Gastroesophageal sphincter (tissue), 4 donors: ENCODE measurements around the gene RERE. TPM values are rescaled to one million over a fixed set of nuclear protein-coding genes. Genes with fewer than 3 reads are reported as not detected.
A peak's percentile ranks its signal among the peaks of the same experiment; 100 is the strongest.

Experiments
- ATAC-seq: fragments of 150-250 bp; one replicate; pipeline ENCODE4 v1.9.1; 2016; ENCODE audit warnings: mild to moderate bottlenecking, moderate library complexity
- H3K27ac ChIP-seq, 4 donors: fragments of 200-600 bp; sonication (generic) in 3 of 4; 1 replicate in 3 of 4; 2 replicates in 1 of 4; pipeline ENCODE4 v1.5.1; 2016 to 2019
- H3K27me3 ChIP-seq: fragments of 200-600 bp; sonication (generic); one replicate; pipeline ENCODE4 v1.5.1; 2019
- H3K36me3 ChIP-seq, 2 donors: fragments of 200-600 bp; sonication (generic); one replicate each; pipeline ENCODE4 v1.5.1; 2019; ENCODE audit warnings: control low read depth in 1 of 2
- H3K4me1 ChIP-seq, 3 donors: fragments of 200-600 bp; sonication (generic); 1 replicate in 2 of 3; 2 replicates in 1 of 3; pipeline ENCODE4 v1.5.1; 2016 to 2019; ENCODE audit warnings: control low read depth in 2 of 3
- H3K4me3 ChIP-seq, 2 donors: fragments of 200-600 bp; sonication (generic); one replicate each; pipeline ENCODE4 v1.5.1; 2019; ENCODE audit warnings: mild to moderate bottlenecking in 1 of 2, moderate library complexity in 1 of 2
- H3K9me3 ChIP-seq, 3 donors: fragments of 200-600 bp; sonication (generic); one replicate each; pipeline ENCODE4 v1.5.1; 2017 to 2019; ENCODE audit warnings: control low read depth in 2 of 3
- CTCF ChIP-seq, 4 experiments: fragments of 200-600 bp in 2 of 4; fragments of 450-650 bp in 2 of 4; sonication (generic) in 1 of 4; IDR thresholded peaks; one replicate each; pipeline ENCODE4 v1.5.1; 2017 to 2019; ENCODE audit warnings: antibody characterized with exemption in 4 of 4, mild to moderate bottlenecking in 2 of 4, moderate library complexity in 2 of 4
- EP300 ChIP-seq: sonication (generic); formaldehyde crosslinking; IDR thresholded peaks from one replicate; pipeline ENCODE4 v1.6.1; 2017; ENCODE audit warnings: antibody characterized with exemption, mild to moderate bottlenecking
- POLR2A ChIP-seq, 2 donors: fragments of 450-650 bp; IDR thresholded peaks; one replicate each; pipeline ENCODE4 v1.6.1; 2017; ENCODE audit warnings: antibody characterized with exemption in 2 of 2, mild to moderate bottlenecking in 2 of 2, moderate library complexity in 1 of 2
- POLR2AphosphoS5 ChIP-seq: sonication (generic); formaldehyde crosslinking; IDR thresholded peaks from one replicate; pipeline ENCODE4 v1.6.1; 2017; ENCODE audit warnings: antibody characterized with exemption
- WGBS, 2 donors: methylation state at CpG; one replicate each; pipeline ENCODE4 v1.1.5; 2018; ENCODE audit warnings: low coverage in 1 of 2; 5-methylcytosine and 5-hydroxymethylcytosine counted together
- total RNA-seq, 4 donors: library from RNA; depleted of rRNA; stranded (reverse); fragments of >200 nt; gene quantifications; one replicate each; pipeline ENCODE4 v1.1.0, GENCODE V29; 2016

RERE gene
- total RNA-seq, 4 donors from 2014 or later = 112 to 212 (median 139) TPM

GRCh38 chr1:8671306-8671917 is 146.0 kb downstream of the RERE start:
- no peaks in the 10 kb centered on the region for H3K9me3 ChIP-seq
- no peak overlapping the region for H3K4me3 ChIP-seq
- H3K36me3 ChIP-seq = no peaks in the 10 kb centered on the region
- peaks cover 18 to 87% (median 33%) of the 10 kb centered on the region in 3 donors for H3K4me1 ChIP-seq
- no peaks in the 10 kb centered on the region for H3K27me3 ChIP-seq
- H3K27ac ChIP-seq = peak overlapping the region in 1 of 4 donors; percentile 30
- peak; percentile 63 for ATAC-seq
- TF ChIP-seq POLR2AphosphoS5 = peak; percentile 63
- TF ChIP-seq POLR2A (IDR thresholded peaks at IDR 0.05) = no peak
- TF ChIP-seq EP300 = no peak
- peak; percentile 71 to 88 (median 82) for TF ChIP-seq CTCF (IDR thresholded peaks at IDR 0.05)
- 16 to 22% methylated on average over 8 of the region's 8 CpGs for WGBS, 2 donors

GRCh38 chr1:8670371-8670818 is 147.0 kb downstream of the RERE start:
- Histone ChIP-seq H3K36me3 (no peaks in the 10 kb centered on the region), H3K27me3 (no peaks in the 10 kb centered on the region), H3K9me3 (no peaks in the 10 kb centered on the region), H3K27ac (peak overlapping the region in 2 of 4 donors; percentile 30 to 36), H3K4me1 (peaks cover 18 to 90% (median 39%) of the 10 kb centered on the region in 3 donors), H3K4me3 (no peak overlapping the region)
- ATAC-seq = peak; percentile 21
- WGBS, 2 donors = 63 to 78% methylated on average over 2 of the region's 2 CpGs
- TF ChIP-seq POLR2AphosphoS5 = no peak

- peaks cover 23 to 90% (median 39%) of the 10 kb centered on the region in 3 donors for H3K4me1 ChIP-seq
These were observed 147.7 kb downstream of the RERE start for GRCh38 chr1:8669606-8670335.

DNA sequence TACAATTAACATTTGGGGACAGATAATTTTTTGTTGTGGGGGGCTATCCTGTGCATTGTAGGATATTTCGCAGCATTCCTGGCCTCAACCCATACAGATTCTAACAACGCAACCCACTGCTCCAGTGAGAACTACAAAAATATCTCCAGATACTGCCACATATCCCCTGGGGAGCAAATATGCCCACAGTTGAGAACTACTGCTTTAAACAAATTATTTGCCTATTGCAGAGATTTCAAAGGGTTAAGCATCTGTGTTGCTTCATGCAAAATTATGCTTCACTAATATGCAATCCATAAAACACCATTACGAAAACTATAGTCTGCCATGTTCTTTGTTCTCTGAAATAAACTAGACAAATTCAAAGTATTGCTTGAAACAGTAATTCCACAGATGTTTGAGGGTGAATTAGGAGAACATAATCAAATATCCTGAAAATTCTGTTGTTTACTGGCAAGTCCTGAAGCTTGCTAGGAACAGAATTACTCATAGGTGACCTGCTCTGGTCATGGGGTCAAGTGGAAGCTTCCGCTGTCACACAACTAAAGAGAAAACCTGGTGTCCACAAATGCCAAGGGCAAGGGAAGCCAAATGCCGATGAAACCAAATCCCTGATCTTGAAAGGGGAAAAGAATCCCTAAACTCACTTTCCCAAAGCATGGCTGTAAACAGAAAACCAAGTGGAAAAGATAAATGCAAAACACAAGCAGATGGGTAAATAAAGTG is 149.4 kb downstream of the RERE start:
- no peaks in the 10 kb centered on the region for H3K27me3 ChIP-seq
- no peak for ATAC-seq
- H3K27ac ChIP-seq = peak overlapping the region in 1 of 4 donors; percentile 2
- WGBS, 2 donors = 71 to 87% methylated on average over 5 of the region's 5 CpGs
- H3K4me3 ChIP-seq = no peak overlapping the region
- no peaks in the 10 kb centered on the region for H3K9me3 ChIP-seq
- TF ChIP-seq POLR2AphosphoS5 (peak; percentile 48), CTCF (IDR thresholded peaks at IDR 0.05) (no peak)
- H3K4me1 ChIP-seq = peaks cover 23 to 90% (median 46%) of the 10 kb centered on the region in 3 donors
- H3K36me3 ChIP-seq = no peaks in the 10 kb centered on the region

More at GRCh38 chr1:8669606-8670335, 147.7 kb downstream of the RERE start:
- H3K4me3 ChIP-seq = no peak overlapping the region
- no peaks in the 10 kb centered on the region for H3K9me3 ChIP-seq
- no peaks in the 10 kb centered on the region for H3K27me3 ChIP-seq
- WGBS, 2 donors = 67 to 74% methylated on average over 4 of the region's 4 CpGs
- peak overlapping the region in 1 of 4 donors; percentile 4 for H3K27ac ChIP-seq
- TF ChIP-seq POLR2AphosphoS5 (no peak), EP300 (no peak), CTCF (IDR thresholded peaks at IDR 0.05) (no peak), POLR2A (IDR thresholded peaks at IDR 0.05) (no peak)
- no peak for ATAC-seq
- no peaks in the 10 kb centered on the region for H3K36me3 ChIP-seq

- no peaks in the 10 kb centered on the region for H3K9me3 ChIP-seq
- H3K4me1 ChIP-seq = peaks cover 29 to 97% (median 50%) of the 10 kb centered on the region in 3 donors
- 33 to 48% methylated on average over 4 to 5 of the region's 5 CpGs for whole genome bisulfite sequencing, 2 donors
- ATAC-seq = no peak
- H3K4me3 ChIP-seq = no peak overlapping the region
- H3K27me3 ChIP-seq = no peaks in the 10 kb centered on the region
- no peaks in the 10 kb centered on the region for H3K36me3 ChIP-seq
- H3K27ac ChIP-seq = peak overlapping the region in 1 of 4 donors; percentile 4
- TF ChIP-seq POLR2A (IDR thresholded peaks at IDR 0.05) (no peak), CTCF (IDR thresholded peaks at IDR 0.05) (no peak), POLR2AphosphoS5 (peak; percentile 4), EP300 (no peak)
These were observed 150.9 kb downstream of the RERE start for GRCh38 chr1:8666389-8667167.
